Gastrocnemius medialis (tissue), 4 donors: ENCODE data around the gene HSPB6. TPM values are rescaled to one million over a fixed set of nuclear protein-coding genes. Genes with fewer than 3 reads are reported as not detected.

ENCODE experiments used
- ATAC-seq, 2 donors: fragments of 150-250 bp; one replicate each; pipeline ENCODE4 v1.9.1; 2016
- DNase-seq, 2 donors: peaks; one replicate each; pipeline ENCODE4 v3.0.0-alpha.2; 2019
- H3K27ac ChIP-seq, 4 donors: fragments of 200-600 bp; sonication (generic); 1 replicate in 1 of 4; 2 replicates in 3 of 4; pipeline ENCODE4 v1.5.1; 2016 to 2018; ENCODE audit warnings: mild to moderate bottlenecking in 2 of 4, moderate library complexity in 1 of 4
- H3K27me3 ChIP-seq, 3 donors: fragments of 200-600 bp; sonication (generic) in 2 of 3; 1 replicate in 1 of 3; 2 replicates in 2 of 3; pipeline versions ENCODE4 v1.5.1 to v1.6.0; 2016 to 2019; ENCODE audit warnings: mild to moderate bottlenecking in 1 of 3, moderate library complexity in 1 of 3
- H3K36me3 ChIP-seq, 2 donors: fragments of 200-600 bp; sonication (generic) in 1 of 2; one replicate each; pipeline ENCODE4 v1.5.1; 2017 to 2018
- H3K4me1 ChIP-seq, 2 donors: fragments of 200-600 bp; sonication (generic) in 1 of 2; one replicate each; pipeline ENCODE4 v1.5.1; 2016 to 2017; ENCODE audit warnings: mild to moderate bottlenecking in 2 of 2
- H3K4me3 ChIP-seq, 4 donors: fragments of 200-600 bp; sonication (generic) in 3 of 4; 1 replicate in 1 of 4; 2 replicates in 3 of 4; pipeline ENCODE4 v1.5.1; 2016 to 2019; ENCODE audit warnings: mild to moderate bottlenecking in 2 of 4
- H3K9me3 ChIP-seq, 3 donors: fragments of 200-600 bp; sonication (generic) in 2 of 3; 1 replicate in 1 of 3; 2 replicates in 2 of 3; pipeline ENCODE4 v1.5.1; 2016 to 2019
- CTCF ChIP-seq, 5 experiments: fragments of 450-650 bp in 3 of 5; fragments of 200-600 bp in 2 of 5; sonication (generic) in 2 of 5; IDR thresholded peaks in 4 of 5; conservative IDR thresholded peaks in 1 of 5; 1 replicate in 4 of 5; 2 replicates in 1 of 5; pipeline ENCODE4 v1.5.1; 2016 to 2019; ENCODE audit warnings: antibody characterized with exemption in 5 of 5, mild to moderate bottlenecking in 3 of 5, moderate library complexity in 3 of 5
- POLR2A ChIP-seq, 2 donors: fragments of 450-650 bp; IDR thresholded peaks; one replicate each; pipeline ENCODE4 v1.6.1; 2017; ENCODE audit warnings: antibody characterized with exemption in 2 of 2, mild to moderate bottlenecking in 2 of 2, moderate library complexity in 2 of 2
- in situ Hi-C, 4 donors: fragments of 200-750 bp; cut with MboI; loops; one replicate each; pipeline versions ENCODE4 v1.15.0 to v1.8.0; 2017; ENCODE audit warnings: low sequenced_read_pairs in 4 of 4
- intact Hi-C: fragments of 100-400 bp; cut with DNase I; formaldehyde crosslinking; loops from one replicate; pipeline ENCODE4 v1.15.1; 2023; ENCODE audit warnings: low total_unique reads
- total RNA-seq, 4 donors: library from RNA; depleted of rRNA; stranded (reverse); fragments of >200 nt; gene quantifications; one replicate each; pipeline versions ENCODE4 v1.1.0 to v1.2.3, GENCODE V29; 2016

The HSPB6 gene
- total RNA-seq, 4 donors from 2014 or later = 79.8 to 241 (median 139) TPM

GRCh38 chr19:35751839-35752745 is 4.7 kb downstream of the HSPB6 start:
- no peak for ATAC-seq
- TF ChIP-seq POLR2A (IDR thresholded peaks at IDR 0.05) (no peak), CTCF (IDR thresholded peaks at IDR 0.05 in 4 of 5, conservative IDR thresholded peaks at IDR 0.05 in 1 of 5) (no peak)
- Histone ChIP-seq H3K27ac (peak overlapping the region in 3 of 4 donors; percentile 9 to 97 (median 95)), H3K4me1 (peaks cover 22 to 43% of the 10 kb centered on the region in 2 donors), H3K36me3 (peaks cover 0 to 16% of the 10 kb centered on the region in 2 donors), H3K9me3 (no peaks in the 10 kb centered on the region), H3K4me3 (no peak overlapping the region), H3K27me3 (no peaks in the 10 kb centered on the region)
- in situ Hi-C loops = loop anchor here in 1 of 4 donors (25.0 kb wide), 1 partner anchor 385 kb away; the partner anchor contains the start of gene CAPNS1
- intact Hi-C loops = loop anchor here (10.0 kb wide), 1 partner anchor 463 kb away; the partner anchor contains the start of genes ZNF146 and ZNF565
- no peak for DNase-seq

DNA sequence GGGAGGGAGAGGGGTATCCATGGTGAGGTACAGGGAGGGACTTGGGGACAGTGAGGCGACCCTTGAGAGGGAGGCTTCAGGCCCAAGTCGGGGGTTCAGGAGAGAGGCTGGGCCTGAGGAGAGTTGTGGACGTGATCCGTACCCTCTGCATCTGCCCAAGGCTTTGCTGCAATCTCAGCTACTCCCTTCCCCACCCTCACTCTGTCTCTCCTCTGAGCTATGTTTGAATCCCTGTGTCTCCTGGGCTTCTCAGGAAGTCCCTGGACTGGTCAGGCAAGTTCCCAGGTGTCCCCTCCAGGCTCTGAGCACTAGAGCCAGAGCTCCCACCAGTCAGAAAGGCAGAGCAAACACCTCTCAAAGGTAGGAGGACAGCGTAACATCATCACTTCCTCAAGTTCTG is 6.7 kb downstream of the HSPB6 start:
- no peak for DNase-seq
- Histone ChIP-seq H3K36me3 (peaks cover 0 to 16% of the 10 kb centered on the region in 2 donors), H3K4me3 (no peak overlapping the region), H3K4me1 (peaks cover 15 to 41% of the 10 kb centered on the region in 2 donors), H3K27me3 (no peaks in the 10 kb centered on the region), H3K9me3 (no peaks in the 10 kb centered on the region), H3K27ac (peak overlapping the region in 3 of 4 donors; percentile 5 to 91 (median 18))
- TF ChIP-seq POLR2A (IDR thresholded peaks at IDR 0.05) = no peak
- no peak for ATAC-seq
- in situ Hi-C loops = loop anchor here in 1 of 4 donors (25.0 kb wide), 1 partner anchor 387 kb away; the partner anchor contains the start of gene CAPNS1
- intact Hi-C loops = loop anchor here (10.0 kb wide), 1 partner anchor 465 kb away; the partner anchor contains the start of genes ZNF146 and ZNF565

DNA sequence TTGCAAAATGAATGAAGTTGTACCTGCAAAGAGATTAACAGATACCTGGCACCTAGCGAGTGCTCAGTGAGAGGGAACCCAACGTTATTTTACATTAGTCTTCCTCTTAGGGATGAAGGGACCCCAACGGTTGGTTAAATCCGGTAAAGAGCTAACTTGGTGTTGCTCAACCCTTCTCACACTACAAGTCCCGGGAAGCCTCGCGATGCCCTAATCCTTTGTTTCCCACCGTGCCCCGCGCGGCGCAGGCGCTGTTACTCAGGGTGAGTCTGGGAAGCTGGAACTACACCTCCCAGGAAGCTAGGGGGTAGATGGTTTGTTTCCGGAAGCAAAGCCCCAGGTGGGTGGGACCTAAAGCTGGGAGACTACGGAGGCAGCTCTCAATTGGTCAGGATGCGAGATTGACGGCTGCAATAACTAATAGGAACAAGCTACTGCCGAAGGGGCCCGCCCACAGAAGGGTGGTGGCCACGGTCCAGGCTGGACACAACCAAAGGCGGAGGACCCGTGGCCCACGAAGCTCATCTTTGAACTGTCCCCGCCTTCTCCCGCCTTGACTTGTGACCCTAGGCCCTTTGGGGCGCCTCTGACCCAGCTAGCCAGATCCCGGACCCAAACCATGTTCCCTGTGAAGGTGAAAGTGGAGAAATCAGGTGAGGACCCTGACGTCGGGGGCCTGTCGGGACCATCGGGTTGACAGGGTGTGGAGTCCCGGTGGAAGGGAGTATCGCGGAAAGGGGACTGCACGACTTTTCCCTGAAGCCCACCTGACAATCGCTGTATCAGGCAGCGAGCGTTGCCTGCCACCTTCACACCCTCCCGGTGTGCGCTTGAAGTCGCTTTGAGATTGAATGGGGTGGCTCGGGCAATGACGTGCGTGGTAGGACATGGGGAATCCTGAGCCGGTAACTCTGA is 8.5 kb downstream of the HSPB6 start, which contains the start of gene LIN37:
Gene LIN37 (plus strand): TSS at position 471 of the 915 bp plus-strand sequence. CDS start 149 bp downstream, at position 620.
- intact Hi-C loops (loop anchor here (10.0 kb wide), 2 partner anchors 366 to 604 kb away; partner anchors contain the start of genes FXYD7, OVOL3, POLR2I and TBCB), in situ Hi-C loops (no loop called here)
- peak within 1 kb of the TSS; percentile 87 to 98 (median 92) for H3K4me3 ChIP-seq
- peak; percentile 87 to 92 for ATAC-seq
- peak within 1 kb of the TSS; percentile 89 to 94 (median 92) for H3K27ac ChIP-seq
- H3K27me3 ChIP-seq = no peaks in the 10 kb centered on the region
- TF ChIP-seq CTCF (IDR thresholded peaks at IDR 0.05 in 4 of 5, conservative IDR thresholded peaks at IDR 0.05 in 1 of 5) = peak in 4 of 5 experiments; percentile 42 to 48 (median 44)
- peak; percentile 95 to 96 for TF ChIP-seq POLR2A (IDR thresholded peaks at IDR 0.05)
- peaks cover 0 to 22% of the 10 kb centered on the region in 2 donors for H3K36me3 ChIP-seq
- DNase-seq = peak; percentile 99 to 100
- no peaks in the 10 kb centered on the region for H3K9me3 ChIP-seq
- peaks cover 23 to 37% of the 10 kb centered on the region in 2 donors for H3K4me1 ChIP-seq

- Histone ChIP-seq H3K4me3 (peak overlapping the region in 2 of 4 donors; percentile 78 to 96), H3K36me3 (peaks cover 0 to 9% of the 10 kb centered on the region in 2 donors), H3K27ac (peak overlapping the region; percentile 97 to 99 (median 99)), H3K9me3 (no peaks in the 10 kb centered on the region), H3K27me3 (no peaks in the 10 kb centered on the region), H3K4me1 (peaks cover 23 to 37% of the 10 kb centered on the region in 2 donors)
- DNase-seq (no peak), ATAC-seq (no peak)
- in situ Hi-C loops = no loop called here
- intact Hi-C loops = loop anchor here (10.0 kb wide), 2 partner anchors 368 to 602 kb away; partner anchors contain the start of genes FXYD7, OVOL3, POLR2I and TBCB
- TF ChIP-seq POLR2A (IDR thresholded peaks at IDR 0.05) (no peak), CTCF (IDR thresholded peaks at IDR 0.05 in 4 of 5, conservative IDR thresholded peaks at IDR 0.05 in 1 of 5) (no peak)
Observed at GRCh38 chr19:35746531-35746930, 10.3 kb downstream of the HSPB6 start.
